Measurements from ENCODE around the gene MPI. TPM values are rescaled to one million over a fixed set of nuclear protein-coding genes. Genes with fewer than 3 reads are reported as not detected.
A peak's percentile ranks its signal among the peaks of the same experiment; 100 is the strongest.

Gene MPI
- polyA plus RNA-seq, 3 donors = 19.2 to 19.9 (median 19.7) TPM

DNA sequence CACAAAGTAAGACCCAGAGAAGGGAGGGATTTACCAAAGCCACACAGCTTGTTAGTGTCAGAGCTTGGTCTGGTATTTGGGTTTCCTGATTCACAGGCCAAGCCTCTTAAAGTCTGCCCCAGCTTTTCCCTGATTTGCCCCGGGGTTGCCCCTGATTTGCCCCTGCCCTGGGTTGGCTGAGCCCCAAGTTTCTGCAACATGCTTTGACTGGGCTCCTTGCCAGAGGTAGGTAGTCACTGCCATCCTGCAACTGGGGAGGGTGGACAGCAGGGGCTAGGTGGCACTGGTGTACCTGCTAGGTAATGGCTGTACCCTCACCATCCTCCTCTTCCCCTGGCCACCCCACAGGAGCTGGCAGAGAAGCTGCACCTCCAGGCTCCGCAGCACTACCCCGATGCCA lies 2.5 kb downstream of the MPI start:
- Histone ChIP-seq H3K9ac (ENCODE audit: insufficient read depth, low read length, poor library complexity, severe bottlenecking) (no peak overlapping the region), H3K36me3 (replicated peaks in 1 of 2; ENCODE audit: control insufficient read depth in 1 of 2, insufficient read depth in 2 of 2, low read length in 2 of 2) (peaks cover 18 to 25% of the 10 kb centered on the region in 2 donors), H2AFZ (ENCODE audit: insufficient read depth, low read depth, low read length, poor library complexity, severe bottlenecking) (no peak overlapping the region), H3K4me3 (replicated peaks in 1 of 3; ENCODE audit: low read depth in 2 of 3, low read length in 3 of 3) (no peak overlapping the region), H4K20me1 (ENCODE audit: insufficient read depth, low read length) (no peaks in the 10 kb centered on the region), H3K4me2 (replicated peaks; ENCODE audit: extremely low read depth, low read length, poor library complexity, severe bottlenecking) (no peak overlapping the region), H3K27ac (ENCODE audit: low read depth in 1 of 2, low read length in 2 of 2) (no peak overlapping the region), H3K27me3 (ENCODE audit: control insufficient read depth in 2 of 2, insufficient read depth in 2 of 2, low read length in 2 of 2) (no peaks in the 10 kb centered on the region), H3K4me1 (ENCODE audit: control insufficient read depth in 1 of 2, insufficient read depth in 2 of 2, low read length in 2 of 2) (peaks cover 18 to 23% of the 10 kb centered on the region in 2 donors), H3K9me3 (replicated peaks in 1 of 2; ENCODE audit: control insufficient read depth in 1 of 2, insufficient read depth in 1 of 2, low read length in 2 of 2) (no peaks in the 10 kb centered on the region), H3K79me2 (ENCODE audit: insufficient read depth, low read length) (peaks cover 6% of the 10 kb centered on the region)
- Mint-ChIP-seq H3K9me3 (no peaks in the 10 kb centered on the region), H3K27ac (peak overlapping the region in 1 of 7 donors; percentile 28), H3K4me1 (peaks cover 30% of the 10 kb centered on the region), H3K27me3 (ENCODE audit: low read depth in 3 of 3) (peaks cover 0 to 1% (median 0%) of the 10 kb centered on the region in 3 donors), H3K4me3 (no peak overlapping the region), H3K36me3 (peaks cover 18 to 25% of the 10 kb centered on the region in 2 donors)
- TF ChIP-seq, protein P1, sequence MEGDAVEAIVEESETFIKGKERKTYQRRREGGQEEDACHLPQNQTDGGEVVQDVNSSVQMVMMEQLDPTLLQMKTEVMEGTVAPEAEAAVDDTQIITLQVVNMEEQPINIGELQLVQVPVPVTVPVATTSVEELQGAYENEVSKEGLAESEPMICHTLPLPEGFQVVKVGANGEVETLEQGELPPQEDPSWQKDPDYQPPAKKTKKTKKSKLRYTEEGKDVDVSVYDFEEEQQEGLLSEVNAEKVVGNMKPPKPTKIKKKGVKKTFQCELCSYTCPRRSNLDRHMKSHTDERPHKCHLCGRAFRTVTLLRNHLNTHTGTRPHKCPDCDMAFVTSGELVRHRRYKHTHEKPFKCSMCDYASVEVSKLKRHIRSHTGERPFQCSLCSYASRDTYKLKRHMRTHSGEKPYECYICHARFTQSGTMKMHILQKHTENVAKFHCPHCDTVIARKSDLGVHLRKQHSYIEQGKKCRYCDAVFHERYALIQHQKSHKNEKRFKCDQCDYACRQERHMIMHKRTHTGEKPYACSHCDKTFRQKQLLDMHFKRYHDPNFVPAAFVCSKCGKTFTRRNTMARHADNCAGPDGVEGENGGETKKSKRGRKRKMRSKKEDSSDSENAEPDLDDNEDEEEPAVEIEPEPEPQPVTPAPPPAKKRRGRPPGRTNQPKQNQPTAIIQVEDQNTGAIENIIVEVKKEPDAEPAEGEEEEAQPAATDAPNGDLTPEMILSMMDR (IDR thresholded peaks at IDR 0.05) = no peak
- 67% methylated on average over 2 of the region's 3 CpGs for WGBS (ENCODE audit: insufficient coverage)
- intact Hi-C loops (cut with micrococcal nuclease) = no loop called here
- DNase-seq = no peak

DNA sequence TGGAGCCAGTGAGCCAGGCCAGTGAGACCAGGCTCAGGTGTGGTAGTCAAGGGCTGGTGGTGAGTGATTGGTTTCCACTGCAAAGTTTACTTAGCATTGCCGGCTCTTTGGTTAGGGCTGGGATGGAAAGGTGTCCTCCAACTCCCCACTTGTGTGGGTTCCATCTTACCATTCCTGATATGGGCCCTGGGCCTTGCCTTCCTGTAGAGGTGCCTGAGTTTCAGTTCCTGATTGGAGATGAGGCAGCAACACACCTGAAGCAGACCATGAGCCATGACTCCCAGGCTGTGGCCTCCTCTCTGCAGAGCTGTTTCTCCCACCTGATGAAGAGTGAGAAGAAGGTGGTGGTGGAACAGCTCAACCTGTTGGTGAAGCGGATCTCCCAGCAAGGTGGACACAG lies 3.1 kb downstream of the MPI start:
- 100% methylated on average over 1 of the region's 2 CpGs for WGBS (ENCODE audit: insufficient coverage)
- no peaks in the 10 kb centered on the region for H3K9me3 Mint-ChIP-seq
- DNase-seq = no peak
- Histone ChIP-seq H2AFZ (ENCODE audit: insufficient read depth, low read depth, low read length, poor library complexity, severe bottlenecking) (no peak overlapping the region), H3K4me3 (replicated peaks in 1 of 3; ENCODE audit: low read depth in 2 of 3, low read length in 3 of 3) (no peak overlapping the region), H3K27ac (ENCODE audit: low read depth in 1 of 2, low read length in 2 of 2) (no peak overlapping the region), H3K4me2 (replicated peaks; ENCODE audit: extremely low read depth, low read length, poor library complexity, severe bottlenecking) (no peak overlapping the region), H3K9ac (ENCODE audit: insufficient read depth, low read length, poor library complexity, severe bottlenecking) (no peak overlapping the region), H4K20me1 (ENCODE audit: insufficient read depth, low read length) (no peaks in the 10 kb centered on the region), H3K9me3 (replicated peaks in 1 of 2; ENCODE audit: control insufficient read depth in 1 of 2, insufficient read depth in 1 of 2, low read length in 2 of 2) (no peaks in the 10 kb centered on the region), H3K27me3 (ENCODE audit: control insufficient read depth in 2 of 2, insufficient read depth in 2 of 2, low read length in 2 of 2) (no peaks in the 10 kb centered on the region), H3K4me1 (ENCODE audit: control insufficient read depth in 1 of 2, insufficient read depth in 2 of 2, low read length in 2 of 2) (peaks cover 18 to 23% of the 10 kb centered on the region in 2 donors), H3K79me2 (ENCODE audit: insufficient read depth, low read length) (peaks cover 6% of the 10 kb centered on the region), H3K36me3 (replicated peaks in 1 of 2; ENCODE audit: control insufficient read depth in 1 of 2, insufficient read depth in 2 of 2, low read length in 2 of 2) (peaks cover 23 to 31% of the 10 kb centered on the region in 2 donors)
- H3K4me1 Mint-ChIP-seq = peaks cover 30% of the 10 kb centered on the region
- intact Hi-C loops (cut with micrococcal nuclease) = no loop called here
- peaks cover 19 to 30% of the 10 kb centered on the region in 2 donors for H3K36me3 Mint-ChIP-seq
- H3K4me3 Mint-ChIP-seq = no peak overlapping the region
- H3K27ac Mint-ChIP-seq = peak overlapping the region in 1 of 7 donors; percentile 74
- peaks cover 0 to 1% (median 0%) of the 10 kb centered on the region in 3 donors for H3K27me3 Mint-ChIP-seq (ENCODE audit: low read depth in 3 of 3)
- TF ChIP-seq, protein P1 (IDR thresholded peaks at IDR 0.05) = no peak
